Esophagus squamous epithelium (tissue), 5 donors: ENCODE data around the gene ACTN4. TPM values are rescaled to one million over a fixed set of nuclear protein-coding genes. Genes with fewer than 3 reads are reported as not detected.

Experiments
- DNase-seq: peaks from one replicate; lab custom pipeline; 2025; lab: John Stamatoyannopoulos, UW
- H3K27ac ChIP-seq, 4 donors: fragments of 200-600 bp; sonication (generic); one replicate each; pipeline ENCODE4 v1.5.1; 2016 to 2019; ENCODE audit warnings: mild to moderate bottlenecking in 1 of 4
- H3K27me3 ChIP-seq, 4 donors: fragments of 200-600 bp; sonication (generic); 1 replicate in 3 of 4; 2 replicates in 1 of 4; pipeline versions ENCODE4 v1.5.1 to v1.6.0; 2017 to 2021; ENCODE audit warnings: antibody characterized with exemption in 1 of 4
- H3K36me3 ChIP-seq, 3 donors: fragments of 200-600 bp; sonication (generic); one replicate each; pipeline ENCODE4 v1.5.1; 2016 to 2019
- H3K4me1 ChIP-seq, 3 donors: fragments of 200-600 bp; sonication (generic); one replicate each; pipeline ENCODE4 v1.5.1; 2017 to 2019
- H3K4me3 ChIP-seq, 4 donors: fragments of 200-600 bp; sonication (generic); 1 replicate in 3 of 4; 2 replicates in 1 of 4; pipeline ENCODE4 v1.5.1; 2016 to 2019; ENCODE audit warnings: mild to moderate bottlenecking in 2 of 4, moderate library complexity in 1 of 4
- H3K9me3 ChIP-seq, 3 donors: fragments of 200-600 bp; sonication (generic); one replicate each; pipeline ENCODE4 v1.5.1; 2016 to 2019
- CTCF ChIP-seq, 6 experiments: fragments of 450-650 bp in 4 of 6; fragments of 200-600 bp in 2 of 6; sonication (generic) in 2 of 6; IDR thresholded peaks; one replicate each; pipeline ENCODE4 v1.5.1; 2016 to 2019; ENCODE audit warnings: antibody characterized with exemption in 6 of 6, mild to moderate bottlenecking in 4 of 6, moderate library complexity in 4 of 6
- POLR2A ChIP-seq, 4 donors: fragments of 450-650 bp; IDR thresholded peaks; one replicate each; pipeline ENCODE4 v1.6.1; 2017; ENCODE audit warnings: antibody characterized with exemption in 4 of 4, mild to moderate bottlenecking in 4 of 4, moderate library complexity in 3 of 4
- whole genome bisulfite sequencing, 2 donors: methylation state at CpG; one replicate each; pipeline ENCODE4 v1.1.5; 2018; 5-methylcytosine and 5-hydroxymethylcytosine counted together
- intact Hi-C: fragments of 100-400 bp; cut with DNase I; formaldehyde crosslinking; loops from one replicate; pipeline ENCODE4 v1.15.0; 2022
- total RNA-seq, 4 donors: library from RNA; depleted of rRNA; stranded (reverse); fragments of >200 nt; gene quantifications; one replicate each; pipeline ENCODE4 v1.1.0, GENCODE V29; 2016
- donor health status: DM: yes; HTN: yes; CAD: no.

ACTN4 gene
- total RNA-seq, 4 donors from 2014 or later = 302 to 705 (median 414) TPM

DNA sequence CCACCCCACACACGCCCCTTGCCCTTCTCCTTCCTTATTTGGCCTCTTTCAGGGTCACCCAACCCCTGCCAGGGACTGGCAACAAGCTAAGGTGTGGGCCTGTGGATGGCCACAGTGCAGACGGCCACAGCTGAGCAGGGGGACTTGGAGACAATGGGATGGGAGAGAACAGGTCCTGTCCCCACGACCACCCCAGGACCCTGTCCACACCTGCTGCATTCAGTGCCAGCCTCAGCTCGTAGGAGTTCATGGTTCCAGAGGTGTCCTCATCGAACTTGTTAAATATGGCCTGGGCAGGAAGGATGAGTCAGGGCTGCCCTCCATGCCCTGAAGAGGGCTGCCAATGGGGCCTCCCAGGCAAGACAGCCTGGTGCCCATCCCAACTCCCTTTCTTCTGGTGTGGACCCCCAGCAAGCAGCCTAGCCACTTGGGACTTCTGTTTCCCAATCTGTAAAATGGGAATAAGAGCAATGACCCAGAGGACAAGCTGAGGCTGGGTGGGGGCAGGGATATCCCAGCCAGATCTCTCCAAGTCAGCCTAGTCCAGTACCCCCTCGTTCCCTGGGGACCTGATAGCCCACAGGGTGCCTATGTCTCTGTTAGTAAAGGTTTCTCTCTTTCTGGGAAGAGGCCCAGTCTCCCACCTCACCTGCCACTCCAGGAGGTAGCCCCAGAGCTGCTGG lies 86.2 kb downstream of the ACTN4 start:
- Histone ChIP-seq H3K9me3 (no peaks in the 10 kb centered on the region), H3K27me3 (no peaks in the 10 kb centered on the region), H3K36me3 (peaks cover 16 to 37% (median 18%) of the 10 kb centered on the region in 3 donors), H3K4me3 (no peak overlapping the region), H3K27ac (peak overlapping the region; percentile 77 to 92 (median 85)), H3K4me1 (peaks cover 27 to 79% (median 36%) of the 10 kb centered on the region in 3 donors)
- TF ChIP-seq POLR2A (IDR thresholded peaks at IDR 0.05) = no peak
- no peak for TF ChIP-seq CTCF (IDR thresholded peaks at IDR 0.05)
- DNase-seq = no peak
- WGBS, 2 donors = 35 to 60% methylated on average over 1 to 4 of the region's 6 CpGs
- intact Hi-C loops = loop anchor here (10.0 kb wide), 1 partner anchor 101 kb away; the partner anchor contains the start of gene ECH1

DNA sequence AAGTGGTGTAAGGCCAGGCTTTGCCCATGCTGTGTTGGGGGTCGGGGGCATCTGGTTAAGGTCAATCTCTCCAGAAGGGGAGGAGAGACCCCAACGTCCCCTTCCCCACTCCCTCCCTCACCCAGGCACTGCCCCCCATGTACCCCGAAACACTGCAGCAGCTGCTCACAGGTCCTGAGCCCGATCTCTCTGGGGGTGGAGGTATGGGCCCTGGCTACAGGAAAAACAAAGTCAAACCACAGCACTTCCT lies 86.7 kb downstream of the ACTN4 start:
- TF ChIP-seq POLR2A (IDR thresholded peaks at IDR 0.05) = no peak
- intact Hi-C loops = loop anchor here (10.0 kb wide), 1 partner anchor 101 kb away; the partner anchor contains the start of gene ECH1
- no CpG with 5 or more reads among the region's 4 CpGs for WGBS, 2 donors
- H3K4me3 ChIP-seq = peak overlapping the region in 1 of 4 donors; percentile 54
- H3K27me3 ChIP-seq = no peaks in the 10 kb centered on the region
- peaks cover 27 to 75% (median 36%) of the 10 kb centered on the region in 3 donors for H3K4me1 ChIP-seq
- peaks cover 11 to 32% (median 13%) of the 10 kb centered on the region in 3 donors for H3K36me3 ChIP-seq
- no peaks in the 10 kb centered on the region for H3K9me3 ChIP-seq
- H3K27ac ChIP-seq = peak overlapping the region; percentile 77 to 92 (median 85)
- DNase-seq = no peak

GRCh38 chr19:38734426-38735256 lies 87.2 kb downstream of the ACTN4 start:
- intact Hi-C loops = loop anchor here (10.0 kb wide), 1 partner anchor 100 kb away; the partner anchor contains the start of gene ECH1
- WGBS, 2 donors = 0 to 50% methylated on average over 1 to 6 of the region's 13 CpGs
- Histone ChIP-seq H3K27me3 (no peaks in the 10 kb centered on the region), H3K27ac (peak overlapping the region; percentile 77 to 92 (median 85)), H3K4me1 (peaks cover 30 to 71% (median 33%) of the 10 kb centered on the region in 3 donors), H3K9me3 (no peaks in the 10 kb centered on the region), H3K36me3 (peaks cover 9 to 27% (median 13%) of the 10 kb centered on the region in 3 donors), H3K4me3 (peak overlapping the region in 3 of 4 donors; percentile 7 to 54 (median 25))
- DNase-seq = no peak
- TF ChIP-seq CTCF (IDR thresholded peaks at IDR 0.05) (no peak), POLR2A (IDR thresholded peaks at IDR 0.05) (no peak)

GRCh38 chr19:38735257-38735686 lies 87.8 kb downstream of the ACTN4 start:
- H3K4me1 ChIP-seq = peaks cover 31 to 76% (median 33%) of the 10 kb centered on the region in 3 donors

More at GRCh38 chr19:38735257-38735686, 87.8 kb downstream of the ACTN4 start:
- DNase-seq = no peak
- H3K36me3 ChIP-seq = peaks cover 9 to 20% (median 13%) of the 10 kb centered on the region in 3 donors
- WGBS, 2 donors = 50 to 58% methylated on average over 2 to 4 of the region's 18 CpGs
- peak overlapping the region; percentile 77 to 92 (median 85) for H3K27ac ChIP-seq
- H3K9me3 ChIP-seq = no peaks in the 10 kb centered on the region
- H3K4me3 ChIP-seq = peak overlapping the region in 3 of 4 donors; percentile 7 to 54 (median 25)
- no peaks in the 10 kb centered on the region for H3K27me3 ChIP-seq
- intact Hi-C loops = loop anchor here (10.0 kb wide), 1 partner anchor 100 kb away; the partner anchor contains the start of gene ECH1
- TF ChIP-seq CTCF (IDR thresholded peaks at IDR 0.05) (no peak), POLR2A (IDR thresholded peaks at IDR 0.05) (no peak)
